GM13976 (cell line): ENCODE measurements around the gene SVBP.

Source experiments
- DNase-seq: peaks from one replicate; pipeline ENCODE4 v3.0.0; 2012; ENCODE audit warnings: low spot score
- CTCF ChIP-seq: IDR thresholded peaks from 2 replicates; pipeline ENCODE4 v1.5.1; 2012; ENCODE audit warnings: borderline replicate concordance, mild to moderate bottlenecking; ENCODE audit not compliant: insufficient read depth; ENCODE audit errors: extremely low read depth, missing control alignments, control extremely low read depth
- in situ Hi-C: fragments of 300-500 bp; cut with MboI; formaldehyde crosslinking; loops from one replicate; pipeline ENCODE4 v1.12.0; 2022; ENCODE audit warnings: low sequenced_read_pairs, mixed read lengths, inconsistent platforms; ENCODE audit not compliant: unreplicated experiment

SVBP gene

DNA sequence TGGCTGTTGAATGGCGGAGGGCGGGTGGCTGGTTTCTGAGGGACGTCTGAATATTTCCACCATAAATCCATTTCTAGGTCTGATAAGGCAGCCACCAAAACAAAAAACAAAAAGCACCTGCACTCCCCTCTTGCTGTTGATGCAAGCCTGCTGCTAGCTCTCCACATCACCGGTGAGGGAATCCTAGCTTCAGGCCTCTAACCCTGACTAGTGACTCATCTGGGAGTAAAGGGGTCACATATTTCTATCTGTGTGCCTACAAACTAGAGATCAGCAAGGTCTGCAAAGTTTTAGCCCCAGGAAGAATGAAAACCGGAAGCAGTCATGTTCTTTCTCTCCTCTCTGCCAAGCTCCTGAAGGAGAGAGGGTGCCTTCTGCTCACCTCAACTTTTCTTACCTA, 10.6 kb downstream of the SVBP start:
- TF ChIP-seq CTCF, result no peak
- no peak for DNase-seq
- in situ Hi-C loops, result no loop called here

GRCh38 chr1:42806171-42806570, 11.0 kb downstream of the SVBP start:
- in situ Hi-C loops, result no loop called here
- no peak for TF ChIP-seq CTCF
- DNase-seq, result no peak

DNA sequence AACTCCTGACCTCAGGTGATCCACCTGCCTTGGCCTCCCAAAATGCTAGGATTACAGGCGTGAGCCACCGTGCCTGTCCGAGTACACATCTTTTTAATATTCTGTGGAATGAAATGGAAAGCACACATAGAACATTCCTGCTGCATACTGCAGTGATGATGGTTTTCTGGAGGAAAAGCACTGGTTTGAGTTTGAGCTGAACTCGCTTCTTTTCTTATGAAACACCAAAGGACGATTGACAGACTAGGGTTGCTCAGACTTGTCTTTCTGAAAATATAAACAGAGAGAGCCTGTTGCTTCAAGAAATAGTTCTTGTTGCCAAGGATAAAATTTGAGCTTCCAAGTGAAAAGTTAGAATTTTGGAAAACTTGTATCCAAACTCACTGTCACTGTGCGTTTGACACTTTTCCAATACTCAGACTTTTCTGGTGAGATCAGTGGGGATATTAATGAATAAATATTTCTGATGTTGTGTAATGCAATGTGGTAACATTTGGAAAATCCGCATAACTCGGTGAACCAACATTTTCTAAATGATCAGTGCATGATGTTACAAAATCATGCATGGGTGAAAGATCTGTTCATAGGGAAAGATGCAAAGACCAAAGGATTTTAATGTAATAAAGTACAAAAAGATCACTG, 15.2 kb downstream of the SVBP start:
- in situ Hi-C loops, result no loop called here
- DNase-seq, result no peak

DNA sequence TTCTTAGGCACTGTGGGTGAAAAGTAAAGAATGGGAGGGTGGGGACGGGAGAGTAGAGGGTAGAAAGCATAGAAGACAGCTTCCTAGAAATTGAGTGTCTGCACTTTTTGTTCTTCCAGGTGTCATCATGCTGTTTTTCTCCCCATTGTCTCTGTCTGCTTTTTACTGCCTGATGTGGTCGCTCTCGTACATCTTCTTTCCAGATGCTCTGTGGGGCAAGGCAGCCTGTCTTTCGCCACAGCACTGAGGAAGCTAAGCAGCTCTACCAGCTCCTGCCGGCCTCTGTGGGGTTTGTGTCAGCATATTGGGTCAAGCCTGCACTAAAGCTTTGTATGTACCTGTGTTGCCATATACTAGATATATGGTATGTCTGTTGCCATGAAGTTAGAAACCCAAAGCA, 19.2 kb downstream of the SVBP start:
- in situ Hi-C loops, result no loop called here
- DNase-seq, result no peak

More for the DNA sequence above, 15.2 kb downstream of the SVBP start:
- TF ChIP-seq CTCF, result no peak

DNA sequence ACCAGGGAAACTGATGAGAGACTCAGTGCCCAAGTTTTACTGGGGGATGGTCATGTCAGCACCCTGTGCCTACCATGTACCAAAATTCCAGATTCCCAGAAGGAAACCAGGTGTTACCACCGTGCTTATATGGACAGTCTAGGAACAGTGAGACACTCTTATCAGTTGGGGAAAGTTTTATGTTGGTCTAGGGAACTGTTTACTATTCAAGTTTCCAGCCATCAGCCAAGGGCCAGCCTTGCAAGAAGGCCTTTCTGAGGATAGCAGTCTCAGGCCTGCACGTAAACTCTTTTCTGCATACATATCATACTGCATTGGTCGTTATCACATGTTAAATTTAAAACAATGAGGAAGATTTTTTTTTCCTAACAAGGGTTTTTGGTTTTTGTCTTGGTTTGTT, 19.8 kb downstream of the SVBP start:
- TF ChIP-seq CTCF, result no peak
- no peak for DNase-seq
- in situ Hi-C loops, result no loop called here

More for the DNA sequence above, 19.2 kb downstream of the SVBP start:
- TF ChIP-seq CTCF, result no peak

- TF ChIP-seq CTCF, result no peak
- no peak for DNase-seq
- in situ Hi-C loops, result no loop called here
Measured at GRCh38 chr1:42793824-42794223, 23.4 kb downstream of the SVBP start.
